HG02763 (cell line): ENCODE results near the gene SYS1.
A peak's percentile ranks its signal among the peaks of the same experiment; 100 is the strongest.

Experiments used
- ATAC-seq: cut with Tn5 transposase; IDR thresholded peaks from one replicate; pipeline ENCODE4 v1.9.1; 2021; ENCODE audit warnings: mild to moderate bottlenecking, moderate library complexity; ENCODE audit not compliant: unreplicated experiment

The SYS1 gene

GRCh38 chr20:45409521-45410272 is 46.7 kb downstream of the SYS1 start:
- ATAC-seq: no peak

- ATAC-seq: no peak
Measured at GRCh38 chr20:45410887-45411286, 47.9 kb downstream of the SYS1 start.

GRCh38 chr20:45412653-45413052 is 49.7 kb downstream of the SYS1 start:
- no peak for ATAC-seq

GRCh38 chr20:45413479-45413878 is 50.5 kb downstream of the SYS1 start:
- no peak for ATAC-seq

GRCh38 chr20:45415822-45416637 is 53.1 kb downstream of the SYS1 start, which contains the start of gene PIGT:
Gene PIGT (plus strand): TSS chr20:45416141. CDS start chr20:45416157, 16 bp downstream.
- ATAC-seq: peak; percentile 61

GRCh38 chr20:45416917-45417316 is 54.0 kb downstream of the SYS1 start:
- no peak for ATAC-seq
